Muscle of back (tissue), 11 donors: ENCODE results near the gene HIRIP3. TPM values are rescaled to one million over a fixed set of nuclear protein-coding genes. Genes with fewer than 3 reads are reported as not detected.
"Not testable (repeated sequence)": the region's sequence is repeated elsewhere in the genome, so short reads cannot be mapped to it uniquely, and the experiment has no call there.

Source experiments
- DNase-seq, 3 donors: peaks; one replicate each; pipeline versions ENCODE4 v3.0.0 to v3.0.0-alpha.2; 2013
- polyA plus RNA-seq, 10 donors: library from polyadenylated mRNA; unstranded; fragments of 120-200 nt; gene quantifications; one replicate each; pipeline ENCODE4 v1.2.1, GENCODE V29; 2013; ENCODE audit not compliant: insufficient read length in 10 of 10

Gene HIRIP3
- polyA plus RNA-seq, 10 donors = 9.5 to 19.3 (median 12.7) TPM

GRCh38 chr16:30017937-30018336 lies 22.5 kb upstream of the HIRIP3 start:
- DNase-seq = not testable (repeated sequence)

GRCh38 chr16:30017277-30017656 lies 21.9 kb upstream of the HIRIP3 start:
- DNase-seq = no peak

GRCh38 chr16:30016555-30017276 lies 21.3 kb upstream of the HIRIP3 start:
- DNase-seq = no peak

- not testable (repeated sequence) for DNase-seq
These were observed 20.0 kb upstream of the HIRIP3 start for GRCh38 chr16:30015450-30015849.

- DNase-seq = not testable (repeated sequence)
These were observed 17.2 kb upstream of the HIRIP3 start for GRCh38 chr16:30012598-30012997.

GRCh38 chr16:30011714-30012504 lies 16.5 kb upstream of the HIRIP3 start:
- DNase-seq = no peak

GRCh38 chr16:30010844-30011713 lies 15.7 kb upstream of the HIRIP3 start, which contains the start of gene DOC2A:
Gene DOC2A (minus strand): TSS chr16:30011027. CDS start chr16:30010222, 805 bp downstream.
- peak in 2 of 3 donors; percentile 16 to 52 for DNase-seq

- no peak for DNase-seq
These were observed 14.8 kb upstream of the HIRIP3 start for GRCh38 chr16:30009990-30010843.

GRCh38 chr16:30009085-30009862 lies 13.9 kb upstream of the HIRIP3 start:
- DNase-seq = no peak

GRCh38 chr16:30007378-30007895 lies 12.0 kb upstream of the HIRIP3 start:
- no peak for DNase-seq

- no peak for DNase-seq
These were observed 11.4 kb upstream of the HIRIP3 start for GRCh38 chr16:30006659-30007377.

- no peak for DNase-seq
These were observed 10.7 kb upstream of the HIRIP3 start for GRCh38 chr16:30006095-30006473.

GRCh38 chr16:30005341-30006094 lies 10.1 kb upstream of the HIRIP3 start:
- peak in 2 of 3 donors; percentile 24 to 52 for DNase-seq

GRCh38 chr16:30004811-30005242 lies 9.4 kb upstream of the HIRIP3 start:
- DNase-seq = no peak

- DNase-seq = no peak
These were observed 9.0 kb upstream of the HIRIP3 start for GRCh38 chr16:30004424-30004776.

GRCh38 chr16:30003670-30004423 lies 8.4 kb upstream of the HIRIP3 start:
- DNase-seq = no peak

- DNase-seq = no peak
These were observed 7.4 kb upstream of the HIRIP3 start for GRCh38 chr16:30002614-30003346.
